SK-N-SH (cell line): Measurements from ENCODE around the gene TBC1D9B. TPM values are rescaled to one million over a fixed set of nuclear protein-coding genes. Genes with fewer than 3 reads are reported as not detected.

ENCODE experiments used
- CTCF ChIA-PET: fragments of 300-600, 350-600 bp; formaldehyde crosslinking; extraction: SDS; loops from one replicate; lab custom pipeline; 2021; lab: Yijun Ruan, JAX
- POLR2A ChIA-PET: fragments of 350-600 bp; sonication (Branson Sonifier 250); formaldehyde crosslinking; extraction: SDS; loops from one replicate; lab custom pipeline; 2020; ENCODE audit warnings: antibody characterized with exemption, inconsistent platforms; lab: Yijun Ruan, JAX
- DNase-seq: peaks from one replicate; pipeline ENCODE4 v3.0.0; 2012
- H2AFZ ChIP-seq: fragments of 200-600 bp; sonication (generic); 2 replicates; pipeline ENCODE4 v1.8.1; 2016; ENCODE audit warnings: antibody characterized with exemption, mild to moderate bottlenecking, low read depth
- H3F3A ChIP-seq: fragments of 200-600 bp; sonication (generic); replicated peaks from 2 replicates; pipeline ENCODE3; 2016; ENCODE audit warnings: antibody characterized with exemption, mild to moderate bottlenecking; ENCODE audit not compliant: insufficient read depth
- H3K27ac ChIP-seq, 2 experiments: fragments of 200-500 bp in 1 of 2; fragments of 200-600 bp in 1 of 2; sonication (Bioruptor generic) in 1 of 2; sonication (generic), shearing (Covaris generic) in 1 of 2; 2 replicates each; pipeline versions ENCODE4 v1.5.1 to v1.6.1; 2014 to 2016; ENCODE audit warnings: low read depth in 2 of 2, inconsistent platforms in 1 of 2, low read length in 1 of 2, mild to moderate bottlenecking in 1 of 2, mixed read lengths in 1 of 2
- H3K27me3 ChIP-seq: fragments of 200-600 bp; sonication (generic), shearing (Covaris generic); 2 replicates; pipeline ENCODE4 v1.6.1; 2016; ENCODE audit warnings: mixed run types; ENCODE audit not compliant: insufficient read depth
- H3K36me3 ChIP-seq, 2 experiments: fragments of 200-500 bp in 1 of 2; fragments of 200-600 bp in 1 of 2; sonication (Bioruptor generic) in 1 of 2; sonication (generic) in 1 of 2; replicated peaks in 1 of 2; 2 replicates each; pipeline versions ENCODE3 to v1.5.1; 2014 to 2016; ENCODE audit warnings: low read length in 1 of 2, mild to moderate bottlenecking in 1 of 2; ENCODE audit not compliant: insufficient read depth in 2 of 2, control insufficient read depth in 1 of 2
- H3K4me1 ChIP-seq, 2 experiments: fragments of 200-500 bp in 1 of 2; fragments of 200-600 bp in 1 of 2; sonication (Bioruptor generic) in 1 of 2; sonication (generic), shearing (Covaris generic) in 1 of 2; 2 replicates each; pipeline versions ENCODE4 v1.5.1 to v1.6.1; 2014 to 2016; ENCODE audit warnings: low read depth in 1 of 2, low read length in 1 of 2, mixed run types in 1 of 2; ENCODE audit not compliant: insufficient read depth in 2 of 2, control insufficient read depth in 1 of 2
- H3K4me2 ChIP-seq: fragments of 200-600 bp; sonication (generic), shearing (Covaris generic); 2 replicates; pipeline ENCODE4 v1.6.1; 2017; ENCODE audit warnings: mixed run types
- H3K4me3 ChIP-seq, 2 experiments: fragments of 200-500 bp in 1 of 2; fragments of 200-600 bp in 1 of 2; sonication (Bioruptor generic) in 1 of 2; sonication (generic), shearing (Covaris generic) in 1 of 2; 2 replicates each; pipeline versions ENCODE4 v1.5.1 to v1.8.1; 2014 to 2016; ENCODE audit warnings: low read depth in 2 of 2, inconsistent platforms in 1 of 2, low read length in 1 of 2, mild to moderate bottlenecking in 1 of 2, mixed read lengths in 1 of 2, moderate library complexity in 1 of 2
- H3K79me2 ChIP-seq: fragments of 200-600 bp; sonication (generic); 2 replicates; pipeline ENCODE4 v1.8.1; 2017; ENCODE audit warnings: mild to moderate bottlenecking; ENCODE audit not compliant: insufficient read depth
- H3K9ac ChIP-seq: fragments of 200-600 bp; sonication (generic); 2 replicates; pipeline ENCODE4 v1.6.1; 2017; ENCODE audit warnings: mixed run types
- H3K9me2 ChIP-seq: fragments of 200-600 bp; sonication (generic); 2 replicates; pipeline ENCODE4 v1.6.1; 2017; ENCODE audit warnings: mixed run types
- H3K9me3 ChIP-seq: fragments of 200-600 bp; sonication (generic); 2 replicates; pipeline ENCODE4 v1.6.1; 2017; ENCODE audit warnings: mixed run types, mild to moderate bottlenecking, moderate library complexity
- H4K20me1 ChIP-seq: fragments of 200-600 bp; sonication (generic); 2 replicates; pipeline ENCODE4 v1.6.1; 2017; ENCODE audit warnings: mild to moderate bottlenecking, mixed run types; ENCODE audit not compliant: insufficient read depth
- CHD2 ChIP-seq: fragments of 150-350 bp; IDR thresholded peaks from 2 replicates; pipeline ENCODE4 v1.6.1; 2018; ENCODE audit warnings: low read length; ENCODE audit not compliant: partially characterized antibody
- ELF1 ChIP-seq: IDR thresholded peaks from 2 replicates; pipeline ENCODE4 v1.4.0; 2012
- EZH2phosphoT487 ChIP-seq: fragments of 200-600 bp; sonication (generic); IDR thresholded peaks from 2 replicates; pipeline ENCODE4 v1.6.1; 2017; ENCODE audit warnings: low read depth, mixed run types, mild to moderate bottlenecking, antibody characterized with exemption, moderate library complexity, borderline replicate concordance
- FOXM1 ChIP-seq: IDR thresholded peaks from 2 replicates; pipeline ENCODE4 v1.4.0; 2012; ENCODE audit warnings: low read depth, mild to moderate bottlenecking
- GATA2 ChIP-seq: sonication (generic); formaldehyde crosslinking; IDR thresholded peaks from 2 replicates; pipeline ENCODE4 v1.5.0; 2020; ENCODE audit warnings: mild to moderate bottlenecking, missing genetic modification reagents
- JUND ChIP-seq: IDR thresholded peaks from 2 replicates; pipeline ENCODE4 v1.4.0; 2012
- MEF2A ChIP-seq: IDR thresholded peaks from 2 replicates; pipeline ENCODE4 v1.4.0; 2012; ENCODE audit warnings: low read depth, borderline replicate concordance
- MXI1 ChIP-seq: IDR thresholded peaks from 2 replicates; pipeline ENCODE4 v1.6.1; 2012; ENCODE audit warnings: mild to moderate bottlenecking, low read depth, low read length, improper control_type of control experiment
- NFIC ChIP-seq: IDR thresholded peaks from 2 replicates; pipeline ENCODE4 v1.4.0; 2012; ENCODE audit warnings: borderline replicate concordance
- RAD21 ChIP-seq: IDR thresholded peaks from 2 replicates; pipeline ENCODE4 v1.6.1; 2012; ENCODE audit warnings: mild to moderate bottlenecking, low read length
- RCOR1 ChIP-seq: fragments of 150-350 bp; IDR thresholded peaks from 2 replicates; pipeline ENCODE4 v1.6.1; 2017; ENCODE audit warnings: antibody characterized with exemption, low read length
- RFX5 ChIP-seq: IDR thresholded peaks from 2 replicates; pipeline ENCODE4 v1.6.1; 2012; ENCODE audit warnings: mild to moderate bottlenecking, improper control_type of control experiment, low read length
- RXRA ChIP-seq: IDR thresholded peaks from 2 replicates; pipeline ENCODE4 v1.4.0; 2012; ENCODE audit warnings: low read depth, mild to moderate bottlenecking, borderline replicate concordance
- SMC3 ChIP-seq: IDR thresholded peaks from 2 replicates; pipeline ENCODE4 v1.6.1; 2012; ENCODE audit warnings: low read depth, low read length, improper control_type of control experiment
- TAF1 ChIP-seq: IDR thresholded peaks from 2 replicates; pipeline ENCODE4 v1.6.1; 2012; ENCODE audit warnings: low read depth, mild to moderate bottlenecking, low read length, moderate library complexity, borderline replicate concordance
- TCF12 ChIP-seq: IDR thresholded peaks from 2 replicates; pipeline ENCODE4 v1.4.0; 2012
- TEAD4 ChIP-seq: IDR thresholded peaks from 2 replicates; pipeline ENCODE4 v1.4.0; 2012; ENCODE audit warnings: mild to moderate bottlenecking, borderline replicate concordance; ENCODE audit not compliant: insufficient read depth
- YY1 ChIP-seq: IDR thresholded peaks from 2 replicates; pipeline ENCODE4 v1.4.0; 2012; ENCODE audit warnings: low read depth, mild to moderate bottlenecking
- WGBS: methylation state at CpG from one replicate; pipeline ENCODE4 v1.1.6; 2017; ENCODE audit warnings: low lambda C conversion rate; 5-methylcytosine and 5-hydroxymethylcytosine counted together
- polyA plus RNA-seq, 3 experiments: library from polyadenylated mRNA; depleted of rRNA; stranded (reverse); fragments of >200 nt; gene quantifications; 2 replicates each; pipeline ENCODE4 v1.2.3, GENCODE V29; 2012
- TF ChIP-seq, protein P1 (sequence below): IDR thresholded peaks from 2 replicates; pipeline ENCODE4 v1.4.0; 2012; ENCODE audit warnings: low read depth, borderline replicate concordance
- TF ChIP-seq, protein P2 (sequence below): IDR thresholded peaks from 2 replicates; pipeline ENCODE4 v1.4.0; 2012; ENCODE audit warnings: low read depth
- TF ChIP-seq, protein P3 (sequence below): IDR thresholded peaks from 2 replicates; pipeline ENCODE4; 2012
- TF ChIP-seq, protein P4 (sequence below): IDR thresholded peaks from 2 replicates; pipeline ENCODE4 v1.4.0; 2012; ENCODE audit warnings: low read depth, borderline replicate concordance
- TF ChIP-seq, protein P5 (sequence below): IDR thresholded peaks from 2 replicates; pipeline ENCODE4 v1.6.1; 2012; ENCODE audit warnings: mild to moderate bottlenecking, low read depth, low read length, moderate library complexity

The TBC1D9B gene
- polyA plus RNA-seq, 1 of the 3 experiments (the other 2 are of a cell fraction), result 75.6 TPM

DNA sequence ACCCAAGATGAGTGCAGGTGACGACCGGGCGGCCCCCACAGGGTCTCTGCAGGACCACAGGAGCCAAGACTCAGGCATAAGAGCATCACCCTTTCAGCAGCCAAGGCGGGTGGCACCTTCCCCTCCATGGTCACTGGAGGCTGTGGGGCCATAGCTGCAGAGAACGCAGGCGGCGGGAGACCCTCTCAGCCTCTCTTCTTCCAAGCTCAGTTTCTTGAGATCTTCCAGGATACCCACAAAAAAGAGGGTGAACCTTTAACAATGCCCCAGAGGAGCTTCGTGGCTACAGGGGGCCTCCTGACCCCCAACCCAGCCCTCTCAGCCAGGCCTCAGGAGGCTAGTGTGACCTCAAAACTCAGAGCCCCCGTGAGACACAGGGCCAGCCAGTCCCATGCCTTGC is 5.8 kb upstream of the TBC1D9B start:
- Histone ChIP-seq H2AFZ (no peak overlapping the region), H3K4me3 (no peak overlapping the region), H3K4me1 (no peaks in the 10 kb centered on the region), H3K4me2 (no peak overlapping the region), H3K27me3 (no peaks in the 10 kb centered on the region), H3K9me2 (no peaks in the 10 kb centered on the region), H3K79me2 (no peaks in the 10 kb centered on the region), H3K9me3 (no peaks in the 10 kb centered on the region), H3K36me3 (no peaks in the 10 kb centered on the region), H3K9ac (no peak overlapping the region), H3F3A (no peaks in the 10 kb centered on the region), H4K20me1 (no peaks in the 10 kb centered on the region), H3K27ac (no peak overlapping the region)
- 60% methylated on average over 6 of the region's 9 CpGs for WGBS
- TF ChIP-seq RXRA (no peak), GATA2 (CRISPR knock-in tag) (no peak), CHD2 (no peak), ELF1 (no peak), TAF1 (no peak), SMC3 (no peak), MXI1 (no peak), RAD21 (no peak), TCF12 (no peak), RFX5 (no peak)
- TF ChIP-seq, protein P1, sequence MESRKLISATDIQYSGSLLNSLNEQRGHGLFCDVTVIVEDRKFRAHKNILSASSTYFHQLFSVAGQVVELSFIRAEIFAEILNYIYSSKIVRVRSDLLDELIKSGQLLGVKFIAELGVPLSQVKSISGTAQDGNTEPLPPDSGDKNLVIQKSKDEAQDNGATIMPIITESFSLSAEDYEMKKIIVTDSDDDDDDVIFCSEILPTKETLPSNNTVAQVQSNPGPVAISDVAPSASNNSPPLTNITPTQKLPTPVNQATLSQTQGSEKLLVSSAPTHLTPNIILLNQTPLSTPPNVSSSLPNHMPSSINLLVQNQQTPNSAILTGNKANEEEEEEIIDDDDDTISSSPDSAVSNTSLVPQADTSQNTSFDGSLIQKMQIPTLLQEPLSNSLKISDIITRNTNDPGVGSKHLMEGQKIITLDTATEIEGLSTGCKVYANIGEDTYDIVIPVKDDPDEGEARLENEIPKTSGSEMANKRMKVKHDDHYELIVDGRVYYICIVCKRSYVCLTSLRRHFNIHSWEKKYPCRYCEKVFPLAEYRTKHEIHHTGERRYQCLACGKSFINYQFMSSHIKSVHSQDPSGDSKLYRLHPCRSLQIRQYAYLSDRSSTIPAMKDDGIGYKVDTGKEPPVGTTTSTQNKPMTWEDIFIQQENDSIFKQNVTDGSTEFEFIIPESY, result no peak
- POLR2A ChIA-PET, result no interaction called here
- CTCF ChIA-PET, result interaction anchor here (1.2 kb wide), 1 partner anchor 10 kb away, joined by 3 read pairs; no protein-coding TSS in a partner anchor
- no peak for DNase-seq

DNA sequence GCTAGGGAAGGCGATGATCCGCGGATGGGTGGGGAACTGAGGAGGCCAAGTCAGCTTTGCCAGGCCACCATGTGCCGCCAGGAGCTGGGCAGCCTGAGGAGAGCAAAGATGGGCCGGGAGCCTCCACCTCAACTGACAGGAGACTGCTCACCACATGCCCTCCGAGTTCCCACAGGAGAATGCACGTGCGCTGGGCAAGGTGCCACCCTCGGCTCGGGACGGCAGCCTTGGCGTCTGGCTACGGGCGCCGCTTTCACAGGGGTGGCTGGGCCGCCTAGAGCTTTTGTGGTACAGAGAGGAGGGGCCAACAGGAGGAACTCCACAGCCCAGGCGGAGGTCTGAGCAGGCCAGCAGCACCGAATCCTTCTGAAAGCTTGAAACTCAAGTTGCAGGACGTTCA is 5.3 kb upstream of the TBC1D9B start:
- POLR2A ChIA-PET, result no interaction called here
- Histone ChIP-seq H3K27ac (no peak overlapping the region), H3F3A (no peaks in the 10 kb centered on the region), H2AFZ (no peak overlapping the region), H3K4me2 (no peak overlapping the region), H3K4me3 (no peak overlapping the region), H3K9me2 (no peaks in the 10 kb centered on the region), H3K4me1 (no peaks in the 10 kb centered on the region; a peak in 1 of 4 replicates), H3K79me2 (no peaks in the 10 kb centered on the region), H4K20me1 (no peaks in the 10 kb centered on the region), H3K36me3 (no peaks in the 10 kb centered on the region), H3K27me3 (no peaks in the 10 kb centered on the region), H3K9me3 (no peaks in the 10 kb centered on the region), H3K9ac (no peak overlapping the region)
- WGBS, result 80% methylated on average over 12 of the region's 19 CpGs
- CTCF ChIA-PET, result interaction anchor here (1.2 kb wide), 1 partner anchor 10 kb away, joined by 3 read pairs; no protein-coding TSS in a partner anchor
- no peak for DNase-seq
- TF ChIP-seq MEF2A, result no peak
- TF ChIP-seq TEAD4, result no peak
- no peak for TF ChIP-seq NFIC
- TF ChIP-seq, protein P2, sequence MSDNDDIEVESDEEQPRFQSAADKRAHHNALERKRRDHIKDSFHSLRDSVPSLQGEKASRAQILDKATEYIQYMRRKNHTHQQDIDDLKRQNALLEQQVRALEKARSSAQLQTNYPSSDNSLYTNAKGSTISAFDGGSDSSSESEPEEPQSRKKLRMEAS, result no peak
- TF ChIP-seq EZH2phosphoT487, result no peak
- no peak for TF ChIP-seq FOXM1
- TF ChIP-seq, protein P3, sequence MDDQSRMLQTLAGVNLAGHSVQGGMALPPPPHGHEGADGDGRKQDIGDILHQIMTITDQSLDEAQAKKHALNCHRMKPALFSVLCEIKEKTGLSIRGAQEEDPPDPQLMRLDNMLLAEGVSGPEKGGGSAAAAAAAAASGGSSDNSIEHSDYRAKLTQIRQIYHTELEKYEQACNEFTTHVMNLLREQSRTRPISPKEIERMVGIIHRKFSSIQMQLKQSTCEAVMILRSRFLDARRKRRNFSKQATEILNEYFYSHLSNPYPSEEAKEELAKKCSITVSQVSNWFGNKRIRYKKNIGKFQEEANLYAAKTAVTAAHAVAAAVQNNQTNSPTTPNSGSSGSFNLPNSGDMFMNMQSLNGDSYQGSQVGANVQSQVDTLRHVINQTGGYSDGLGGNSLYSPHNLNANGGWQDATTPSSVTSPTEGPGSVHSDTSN, result no peak
- no peak for TF ChIP-seq MXI1
- TF ChIP-seq, protein P4, sequence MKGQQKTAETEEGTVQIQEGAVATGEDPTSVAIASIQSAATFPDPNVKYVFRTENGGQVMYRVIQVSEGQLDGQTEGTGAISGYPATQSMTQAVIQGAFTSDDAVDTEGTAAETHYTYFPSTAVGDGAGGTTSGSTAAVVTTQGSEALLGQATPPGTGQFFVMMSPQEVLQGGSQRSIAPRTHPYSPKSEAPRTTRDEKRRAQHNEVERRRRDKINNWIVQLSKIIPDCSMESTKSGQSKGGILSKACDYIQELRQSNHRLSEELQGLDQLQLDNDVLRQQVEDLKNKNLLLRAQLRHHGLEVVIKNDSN, result no peak
- TF ChIP-seq, protein P5, sequence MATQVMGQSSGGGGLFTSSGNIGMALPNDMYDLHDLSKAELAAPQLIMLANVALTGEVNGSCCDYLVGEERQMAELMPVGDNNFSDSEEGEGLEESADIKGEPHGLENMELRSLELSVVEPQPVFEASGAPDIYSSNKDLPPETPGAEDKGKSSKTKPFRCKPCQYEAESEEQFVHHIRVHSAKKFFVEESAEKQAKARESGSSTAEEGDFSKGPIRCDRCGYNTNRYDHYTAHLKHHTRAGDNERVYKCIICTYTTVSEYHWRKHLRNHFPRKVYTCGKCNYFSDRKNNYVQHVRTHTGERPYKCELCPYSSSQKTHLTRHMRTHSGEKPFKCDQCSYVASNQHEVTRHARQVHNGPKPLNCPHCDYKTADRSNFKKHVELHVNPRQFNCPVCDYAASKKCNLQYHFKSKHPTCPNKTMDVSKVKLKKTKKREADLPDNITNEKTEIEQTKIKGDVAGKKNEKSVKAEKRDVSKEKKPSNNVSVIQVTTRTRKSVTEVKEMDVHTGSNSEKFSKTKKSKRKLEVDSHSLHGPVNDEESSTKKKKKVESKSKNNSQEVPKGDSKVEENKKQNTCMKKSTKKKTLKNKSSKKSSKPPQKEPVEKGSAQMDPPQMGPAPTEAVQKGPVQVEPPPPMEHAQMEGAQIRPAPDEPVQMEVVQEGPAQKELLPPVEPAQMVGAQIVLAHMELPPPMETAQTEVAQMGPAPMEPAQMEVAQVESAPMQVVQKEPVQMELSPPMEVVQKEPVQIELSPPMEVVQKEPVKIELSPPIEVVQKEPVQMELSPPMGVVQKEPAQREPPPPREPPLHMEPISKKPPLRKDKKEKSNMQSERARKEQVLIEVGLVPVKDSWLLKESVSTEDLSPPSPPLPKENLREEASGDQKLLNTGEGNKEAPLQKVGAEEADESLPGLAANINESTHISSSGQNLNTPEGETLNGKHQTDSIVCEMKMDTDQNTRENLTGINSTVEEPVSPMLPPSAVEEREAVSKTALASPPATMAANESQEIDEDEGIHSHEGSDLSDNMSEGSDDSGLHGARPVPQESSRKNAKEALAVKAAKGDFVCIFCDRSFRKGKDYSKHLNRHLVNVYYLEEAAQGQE, result no peak
- TF ChIP-seq CHD2, result no peak
- no peak for TF ChIP-seq RFX5
- TF ChIP-seq RCOR1, result no peak
- TF ChIP-seq YY1, result no peak
- no peak for TF ChIP-seq JUND
